Erythroblast (primary cell): ENCODE data around the gene TLN1.

Experiments
- GATA1 ChIP-seq: IDR thresholded peaks from 2 replicates; pipeline ENCODE4 v1.6.1; 2011; ENCODE audit warnings: low read depth, mild to moderate bottlenecking, control low read depth, low read length, moderate library complexity
- POLR2A ChIP-seq: IDR thresholded peaks from 2 replicates; pipeline ENCODE4 v1.6.1; 2011; ENCODE audit warnings: mild to moderate bottlenecking, low read length

DNA sequence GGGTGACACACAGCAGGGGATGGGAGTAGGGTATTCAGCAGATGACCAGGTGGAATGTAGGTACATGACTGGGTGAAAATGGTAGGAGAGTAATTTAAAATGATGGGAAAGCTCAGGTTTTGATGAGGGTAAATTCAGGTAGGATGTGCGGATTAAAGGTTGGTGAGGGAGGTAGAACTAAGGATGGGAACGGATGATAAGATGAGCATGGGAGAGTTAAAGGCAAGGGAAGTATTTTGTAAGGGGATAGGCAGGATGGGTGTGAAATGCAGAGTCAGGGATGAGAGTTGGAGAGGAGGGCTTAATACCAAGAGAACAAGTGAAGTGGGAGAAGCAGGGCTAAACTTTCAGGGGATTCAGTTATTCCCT, 1.5 kb downstream of the TLN1 start:
- TF ChIP-seq POLR2A (no peak), GATA1 (no peak)
